Measurements from ENCODE around the gene PSME2.

The PSME2 gene

GRCh38 chr14:24179961-24180796, 33.8 kb upstream of the PSME2 start:
- DNase-seq (ENCODE audit: low read depth, low spot score), result no peak
- peak overlapping the region; percentile 12 for H3K27ac ChIP-seq

DNA sequence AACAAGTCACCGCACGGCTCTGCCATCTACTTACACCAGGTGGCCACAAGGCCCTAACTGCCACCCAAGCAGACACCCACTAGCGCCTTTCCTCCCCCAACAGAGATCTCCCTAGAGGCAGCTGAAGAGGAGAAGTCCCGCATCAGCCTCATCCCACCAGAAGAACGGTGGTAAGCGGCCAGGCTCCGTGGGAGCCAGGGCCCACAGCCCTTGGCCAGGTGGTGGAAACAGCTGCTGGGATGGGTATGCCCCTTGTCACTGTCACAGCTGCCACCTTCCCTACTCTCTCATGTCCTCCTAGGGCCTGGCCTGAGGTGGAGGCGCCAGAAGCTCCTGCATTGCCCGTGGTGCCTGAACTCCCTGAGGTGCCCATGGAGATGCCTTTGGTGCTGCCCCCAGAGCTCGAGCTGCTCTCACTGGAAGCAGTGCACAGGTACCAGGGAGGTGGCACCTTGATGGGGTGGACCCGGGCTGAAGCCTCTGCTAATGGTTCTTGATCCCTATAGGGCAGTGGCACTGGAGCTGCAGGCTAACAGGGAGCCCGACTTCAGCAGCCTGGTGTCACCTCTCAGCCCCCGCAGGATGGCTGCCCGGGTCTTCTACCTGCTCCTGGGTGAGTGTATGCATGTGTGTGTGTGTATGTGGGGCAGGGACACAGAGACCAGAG, 33.0 kb upstream of the PSME2 start:
- peak overlapping the region; percentile 12 for H3K27ac ChIP-seq

DNA sequence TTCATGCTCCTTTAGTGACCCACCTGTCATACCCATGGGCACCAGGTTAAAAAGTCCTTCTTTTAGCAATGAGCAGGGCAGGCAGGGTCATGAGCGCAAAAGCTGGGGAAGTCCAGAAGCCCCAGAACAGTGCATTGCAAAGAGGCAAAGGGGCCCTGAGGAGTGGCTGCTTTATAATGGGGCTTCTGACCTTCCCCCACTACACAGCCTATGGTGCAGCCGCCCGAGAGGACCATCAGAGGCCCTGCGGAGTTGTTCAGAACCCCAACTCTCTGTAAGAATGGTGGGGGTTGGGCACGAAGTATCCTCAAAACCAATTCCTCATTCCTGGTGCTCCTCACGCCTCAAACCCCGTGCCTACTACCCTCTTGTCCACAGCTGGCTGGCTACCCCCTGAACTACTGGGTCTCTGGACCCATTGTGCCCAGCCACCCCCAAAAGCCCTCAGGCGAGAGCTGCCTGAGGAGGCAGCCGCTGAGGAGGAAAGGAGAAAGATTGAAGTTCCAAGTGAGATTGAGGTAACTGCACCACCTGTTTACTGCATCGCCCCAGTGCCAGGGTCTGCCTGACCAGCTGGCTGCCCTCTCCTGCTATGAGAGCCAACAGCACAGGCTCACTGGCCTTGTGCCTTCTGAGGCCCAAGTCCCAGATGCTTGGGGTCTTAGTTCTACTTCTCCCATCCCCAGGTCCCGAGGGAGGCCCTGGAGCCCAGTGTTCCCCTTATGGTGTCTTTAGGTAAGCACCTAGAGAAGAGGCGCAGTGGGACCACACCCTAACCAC, 32.2 kb upstream of the PSME2 start:
- DNase-seq (ENCODE audit: low read depth, low spot score), result no peak
- no peak overlapping the region for H3K27ac ChIP-seq

More for the DNA sequence above, 33.0 kb upstream of the PSME2 start:
- DNase-seq (ENCODE audit: low read depth, low spot score), result no peak

GRCh38 chr14:24177891-24178290, 31.5 kb upstream of the PSME2 start:
- DNase-seq (ENCODE audit: low read depth, low spot score), result no peak
- H3K27ac ChIP-seq, result no peak overlapping the region

- DNase-seq (ENCODE audit: low read depth, low spot score), result no peak
- H3K27ac ChIP-seq, result no peak overlapping the region
Observed at GRCh38 chr14:24177041-24177825, 30.8 kb upstream of the PSME2 start.

GRCh38 chr14:24176599-24176998, 30.2 kb upstream of the PSME2 start:
- DNase-seq (ENCODE audit: low read depth, low spot score), result no peak
- no peak overlapping the region for H3K27ac ChIP-seq

- no peak for DNase-seq (ENCODE audit: low read depth, low spot score)
- no peak overlapping the region for H3K27ac ChIP-seq
Observed at GRCh38 chr14:24172871-24173281, 26.5 kb upstream of the PSME2 start.

DNA sequence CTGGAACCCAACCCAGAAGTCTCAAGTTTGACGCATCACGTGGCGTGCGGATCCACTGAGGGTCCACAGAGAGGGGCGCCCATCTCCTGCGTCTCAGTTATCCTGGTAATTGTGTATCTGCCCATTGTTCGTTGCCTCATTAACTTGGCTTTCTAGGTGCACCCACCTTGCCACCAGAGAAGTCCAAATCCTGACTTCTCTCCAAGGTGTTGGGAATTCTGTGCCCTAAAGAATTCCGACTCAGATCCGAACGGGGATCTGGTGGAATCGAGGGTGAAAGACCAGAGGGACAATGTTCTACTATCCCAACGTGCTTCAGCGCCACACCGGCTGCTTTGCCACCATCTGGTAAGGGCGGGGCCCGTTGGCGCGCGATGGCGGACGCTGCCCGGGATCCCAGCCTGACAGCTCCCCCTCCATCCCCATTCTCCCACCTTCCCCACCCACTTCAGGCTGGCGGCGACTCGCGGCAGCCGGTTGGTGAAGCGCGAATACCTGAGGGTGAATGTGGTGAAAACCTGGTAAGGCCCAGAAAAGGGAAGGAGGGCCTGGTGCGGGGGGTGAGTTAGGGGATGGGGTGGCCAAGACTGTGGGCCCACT, 26.0 kb upstream of the PSME2 start:
- no peak for DNase-seq (ENCODE audit: low read depth, low spot score)
- no peak overlapping the region for H3K27ac ChIP-seq

DNA sequence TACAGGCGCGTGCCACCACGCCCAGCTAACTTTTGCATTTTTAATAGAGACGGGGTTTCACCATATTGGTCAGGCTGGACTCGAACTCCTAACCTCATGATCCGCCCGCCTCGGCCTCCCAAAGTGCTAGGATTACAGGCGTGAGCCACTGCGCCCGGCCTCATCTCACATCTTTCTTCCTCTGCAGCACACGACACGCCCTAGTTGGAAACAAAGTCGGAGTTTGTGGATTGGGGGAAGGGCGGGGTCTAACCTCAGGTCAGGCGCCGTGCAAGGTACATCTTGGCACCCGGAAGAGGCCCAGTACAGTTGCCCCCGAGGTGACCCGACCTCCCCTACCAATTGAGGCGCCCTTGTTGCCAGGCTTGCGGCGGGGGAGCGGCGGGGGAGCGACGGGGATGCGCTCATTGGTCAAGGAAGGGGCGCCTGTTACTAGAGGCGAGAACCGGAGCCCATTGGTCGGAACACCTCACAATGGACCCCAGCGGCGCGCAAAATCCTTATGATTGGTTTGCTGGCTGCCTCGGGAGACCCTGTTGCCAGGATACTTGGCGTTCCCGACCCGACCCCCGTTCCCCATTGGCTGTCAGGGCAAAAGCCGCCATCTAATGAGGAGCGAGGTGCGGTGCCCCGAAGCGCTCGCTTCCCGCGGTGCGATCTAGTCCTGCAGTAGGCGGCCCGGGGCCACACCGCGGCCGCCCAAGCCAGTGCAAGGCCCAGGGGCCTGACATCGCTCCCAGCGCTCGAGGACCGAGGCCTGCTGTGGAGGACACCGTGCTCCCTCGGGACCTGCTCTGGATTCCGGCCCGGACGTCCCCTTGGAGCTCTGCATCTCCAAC, 25.2 kb upstream of the PSME2 start, which contains the start of gene REC8:
Gene REC8 (plus strand): TSS at position 659 of the 839 bp plus-strand sequence. CDS start 473 bp downstream, outside the sequence.
- H3K27ac ChIP-seq, result no peak within 1 kb of the TSS
- no peak for DNase-seq (ENCODE audit: low read depth, low spot score)

GRCh38 chr14:24167469-24168114, 21.2 kb upstream of the PSME2 start:
- DNase-seq (ENCODE audit: low read depth, low spot score), result no peak

DNA sequence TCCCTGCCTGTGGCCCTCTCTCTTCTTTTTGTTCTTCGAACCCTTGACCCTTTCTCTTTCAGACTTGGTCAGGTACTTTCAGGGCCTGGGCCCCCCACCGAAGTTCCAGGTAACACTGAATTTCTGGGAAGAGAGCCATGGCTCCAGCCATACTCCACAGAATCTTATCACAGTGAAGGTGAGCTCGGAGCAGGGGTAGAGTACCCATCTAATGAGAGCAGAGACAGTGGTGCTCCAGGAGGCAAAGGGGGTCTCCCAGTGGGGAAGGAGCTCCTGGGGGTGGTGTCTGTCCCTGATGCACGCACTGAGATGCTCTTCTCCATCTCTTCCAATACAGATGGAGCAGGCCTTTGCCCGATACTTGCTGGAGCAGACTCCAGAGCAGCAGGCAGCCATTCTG, 19.4 kb upstream of the PSME2 start:
- DNase-seq (ENCODE audit: low read depth, low spot score), result no peak
- H3K27ac ChIP-seq, result no peak overlapping the region

More at GRCh38 chr14:24167469-24168114, 21.2 kb upstream of the PSME2 start:
- no peak overlapping the region for H3K27ac ChIP-seq

- H3K27ac ChIP-seq, result no peak overlapping the region
- no peak for DNase-seq (ENCODE audit: low read depth, low spot score)
Observed at GRCh38 chr14:24164518-24164991, 18.1 kb upstream of the PSME2 start.

- peak overlapping the region; percentile 68 for H3K27ac ChIP-seq
- DNase-seq (ENCODE audit: low read depth, low spot score), result no peak
Observed at GRCh38 chr14:24162093-24162492, 15.7 kb upstream of the PSME2 start.

DNA sequence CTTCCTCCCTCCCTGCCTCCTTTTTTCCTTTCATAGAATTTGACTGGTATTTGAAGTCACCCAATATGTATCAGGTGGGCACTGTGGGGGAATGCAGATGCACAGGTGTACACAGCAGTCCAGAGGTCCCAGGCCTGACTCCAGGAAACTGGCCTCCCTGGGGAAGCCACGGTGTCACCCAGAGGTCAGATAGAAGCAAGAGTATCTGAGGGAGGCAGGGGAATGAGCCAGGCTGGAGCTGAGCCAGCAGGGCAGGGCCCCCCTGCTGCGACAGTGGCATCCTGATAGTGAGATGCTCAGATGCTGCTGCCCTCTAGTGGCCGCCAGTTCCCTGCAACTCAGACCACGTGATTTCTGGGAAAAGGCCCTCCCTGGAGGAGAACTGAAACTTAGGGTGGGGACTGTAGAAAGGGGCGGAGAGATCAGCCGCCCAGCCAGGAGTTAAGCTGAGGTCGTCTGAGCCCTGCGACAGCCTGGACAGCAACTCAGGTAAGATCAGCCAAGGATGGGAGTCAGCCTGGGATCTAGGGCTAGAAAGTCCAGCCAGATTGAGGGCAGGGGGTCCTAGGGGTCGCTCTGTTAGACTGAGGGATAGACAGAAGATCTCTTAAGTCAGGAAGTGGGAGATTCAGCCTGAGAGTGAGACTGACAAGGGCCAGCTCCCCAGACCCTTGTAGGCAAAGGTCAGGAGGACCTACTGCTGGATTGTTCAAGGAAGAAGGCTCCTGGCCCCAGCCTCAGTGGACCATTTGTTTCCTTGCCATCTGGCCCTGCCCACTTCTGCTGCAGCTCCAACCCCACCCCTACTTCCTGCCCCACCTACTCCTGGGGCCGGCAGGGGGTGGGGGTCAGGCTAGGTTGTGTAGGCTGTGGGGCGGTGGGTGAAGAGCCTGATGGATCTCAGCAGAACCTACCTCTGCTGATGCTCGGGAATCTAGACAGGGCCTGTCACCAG, 14.7 kb upstream of the PSME2 start, which contains the start of gene IRF9:
Gene IRF9 (plus strand): TSS at position 416 of the 955 bp plus-strand sequence. CDS start 880 bp downstream, outside the sequence.
- DNase-seq (ENCODE audit: low read depth, low spot score), result peak; percentile 59
- peak within 1 kb of the TSS; percentile 68 for H3K27ac ChIP-seq

DNA sequence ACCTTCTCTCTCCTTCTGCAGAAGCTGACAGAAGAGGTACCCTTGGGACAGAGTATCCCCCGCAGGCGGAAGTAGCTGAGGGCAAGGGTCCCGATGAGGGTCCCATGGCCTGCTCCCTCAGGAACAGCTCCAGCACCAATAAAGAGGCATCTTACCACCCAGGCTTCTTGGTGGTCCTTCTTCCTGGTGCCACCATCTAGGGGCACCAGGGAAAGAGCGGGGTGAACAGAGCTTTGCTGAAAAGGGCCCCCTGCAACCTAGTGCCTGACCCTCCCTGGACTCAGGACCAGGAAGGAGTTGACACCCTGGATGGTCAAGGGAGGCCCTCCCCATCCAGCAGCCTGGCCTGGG, 14.1 kb upstream of the PSME2 start:
- DNase-seq (ENCODE audit: low read depth, low spot score), result no peak
- H3K27ac ChIP-seq, result peak overlapping the region; percentile 50

DNA sequence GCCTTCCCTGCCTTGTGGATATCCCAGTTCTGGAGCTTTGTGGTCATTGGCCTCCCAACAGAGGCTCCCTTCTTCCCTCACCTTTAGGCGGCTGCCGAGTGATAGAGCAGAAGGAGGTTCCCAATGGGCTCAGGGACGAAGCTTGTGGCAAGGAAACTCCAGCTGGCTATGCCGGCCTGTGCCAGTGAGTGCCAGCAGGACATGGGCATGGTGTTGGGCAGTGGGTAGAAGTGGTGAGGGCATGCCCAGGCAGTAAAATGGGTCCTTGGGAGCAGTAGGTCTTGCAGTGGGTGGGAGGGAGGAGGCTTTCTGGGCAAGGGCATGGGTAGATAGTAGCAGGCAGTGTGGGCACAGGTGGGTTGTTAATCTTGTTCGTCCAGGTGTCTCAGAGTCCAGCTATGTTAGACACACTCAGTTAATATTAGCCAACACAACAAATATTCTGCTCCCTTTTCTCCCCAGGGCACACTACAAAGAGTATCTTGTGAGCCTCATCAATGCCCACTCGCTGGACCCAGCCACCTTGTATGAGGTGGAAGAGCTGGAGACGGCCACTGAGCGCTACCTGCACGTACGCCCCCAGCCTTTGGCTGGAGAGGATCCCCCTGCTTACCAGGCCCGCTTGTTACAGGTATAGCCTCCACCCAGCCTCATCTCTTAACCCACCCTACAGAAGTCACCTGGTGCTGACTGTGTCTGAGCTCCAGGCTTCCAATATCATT, 13.5 kb upstream of the PSME2 start:
- DNase-seq (ENCODE audit: low read depth, low spot score), result no peak
- peak overlapping the region; percentile 50 for H3K27ac ChIP-seq
